HTERT RPE-1 (cell line): Measurements from ENCODE around the gene KMT2C.
"Not testable (repeated sequence)": the region's sequence is repeated elsewhere in the genome, so short reads cannot be mapped to it uniquely, and the experiment has no call there.

Experiments used
- in situ Hi-C: fragments of 300-500 bp; cut with MboI; formaldehyde crosslinking; loops from 4 replicates; pipeline ENCODE4 v1.14.3; 2020; ENCODE audit warnings: low sequenced_read_pairs

Gene KMT2C

GRCh38 chr7:152363798-152364197 is 72.0 kb downstream of the KMT2C start:
- in situ Hi-C loops: no loop called here

GRCh38 chr7:152362128-152362926 is 73.5 kb downstream of the KMT2C start:
- in situ Hi-C loops: no loop called here

DNA sequence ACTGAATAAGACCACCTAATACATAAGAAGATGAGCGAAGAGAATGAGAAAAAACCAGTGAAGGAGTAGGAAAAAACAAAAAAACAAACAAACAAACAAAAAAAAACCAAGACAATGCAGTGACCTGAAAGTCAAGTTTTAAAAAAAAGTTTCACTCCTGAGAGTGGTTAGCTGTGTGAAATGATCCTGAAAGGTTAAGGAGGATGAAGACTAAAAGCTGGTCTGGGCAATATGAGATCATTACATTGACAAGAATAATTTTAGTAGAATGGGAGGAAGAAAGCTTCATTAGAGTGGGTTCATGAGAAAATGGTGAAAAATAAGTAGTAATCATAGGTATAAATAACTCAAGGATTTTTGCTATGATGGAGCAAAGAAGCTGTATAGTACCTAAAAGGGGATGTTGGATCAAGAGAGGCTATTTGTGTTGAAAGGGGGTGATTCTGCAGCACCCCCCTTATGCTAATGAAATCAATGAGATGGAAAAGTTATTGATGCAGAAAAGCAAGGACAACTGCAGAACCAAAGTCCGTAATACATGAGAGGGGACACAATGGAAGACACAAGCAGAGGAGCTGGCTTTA is 80.2 kb downstream of the KMT2C start:
- in situ Hi-C loops: no loop called here

GRCh38 chr7:152354061-152354460 is 81.7 kb downstream of the KMT2C start:
- in situ Hi-C loops: no loop called here

GRCh38 chr7:152353281-152353680 is 82.5 kb downstream of the KMT2C start:
- in situ Hi-C loops: not testable (repeated sequence)

DNA sequence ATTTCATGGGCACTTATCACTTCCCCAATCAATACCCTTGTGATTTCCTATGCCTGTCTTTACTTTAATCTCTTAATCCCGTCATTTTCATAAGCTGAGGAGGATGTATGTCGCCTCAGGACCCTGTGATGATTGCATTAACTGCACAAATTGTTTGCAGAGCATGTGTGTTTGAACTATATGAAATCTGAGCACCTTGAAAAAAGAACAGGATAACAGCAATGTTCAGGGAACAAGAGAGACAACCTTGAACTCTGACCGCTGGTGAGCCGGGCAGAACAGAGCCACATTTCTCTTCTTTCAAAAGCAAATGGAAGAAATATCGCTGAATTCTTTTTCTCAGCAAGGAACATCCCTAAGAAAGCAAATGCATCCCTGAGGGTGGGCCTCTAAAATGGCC is 84.1 kb downstream of the KMT2C start:
- in situ Hi-C loops: not testable (repeated sequence)

GRCh38 chr7:152351168-152351567 is 84.6 kb downstream of the KMT2C start:
- in situ Hi-C loops: no loop called here

DNA sequence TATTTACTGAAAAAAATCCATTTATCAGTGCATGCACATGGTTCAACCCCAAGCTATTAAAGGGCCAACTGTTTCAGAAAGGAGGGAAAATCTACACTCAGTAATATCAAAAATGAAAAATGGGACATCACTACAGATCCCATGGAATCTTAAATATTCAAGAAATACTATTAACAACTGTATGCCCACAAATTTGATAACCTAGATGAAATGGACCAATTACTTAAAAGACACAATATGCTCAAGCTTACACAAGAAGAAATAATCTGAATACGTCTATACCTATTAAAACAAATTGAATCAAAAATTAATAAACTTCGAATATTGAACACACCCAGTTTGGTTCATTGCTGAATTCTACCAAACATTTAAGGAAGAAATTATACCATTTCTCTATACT is 87.9 kb downstream of the KMT2C start:
- in situ Hi-C loops: no loop called here

- in situ Hi-C loops: no loop called here
Measured at GRCh38 chr7:152344253-152344652, 91.5 kb downstream of the KMT2C start.

GRCh38 chr7:152342796-152343195 is 93.0 kb downstream of the KMT2C start:
- in situ Hi-C loops: no loop called here

DNA sequence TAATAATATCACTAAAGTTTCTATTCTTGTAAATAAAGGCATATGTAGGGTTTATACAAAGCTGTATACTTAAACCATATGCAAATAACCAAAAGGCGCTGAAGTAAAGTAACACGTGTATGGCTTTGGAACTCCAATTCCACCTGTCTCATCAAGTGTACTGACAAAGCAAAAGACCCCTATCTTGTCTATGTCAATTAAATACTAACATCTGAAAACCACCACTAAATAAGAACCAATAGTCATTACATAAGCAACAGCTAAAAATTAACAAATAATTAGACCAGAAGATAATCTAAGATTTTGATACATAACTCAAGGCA is 93.9 kb downstream of the KMT2C start:
- in situ Hi-C loops: no loop called here

DNA sequence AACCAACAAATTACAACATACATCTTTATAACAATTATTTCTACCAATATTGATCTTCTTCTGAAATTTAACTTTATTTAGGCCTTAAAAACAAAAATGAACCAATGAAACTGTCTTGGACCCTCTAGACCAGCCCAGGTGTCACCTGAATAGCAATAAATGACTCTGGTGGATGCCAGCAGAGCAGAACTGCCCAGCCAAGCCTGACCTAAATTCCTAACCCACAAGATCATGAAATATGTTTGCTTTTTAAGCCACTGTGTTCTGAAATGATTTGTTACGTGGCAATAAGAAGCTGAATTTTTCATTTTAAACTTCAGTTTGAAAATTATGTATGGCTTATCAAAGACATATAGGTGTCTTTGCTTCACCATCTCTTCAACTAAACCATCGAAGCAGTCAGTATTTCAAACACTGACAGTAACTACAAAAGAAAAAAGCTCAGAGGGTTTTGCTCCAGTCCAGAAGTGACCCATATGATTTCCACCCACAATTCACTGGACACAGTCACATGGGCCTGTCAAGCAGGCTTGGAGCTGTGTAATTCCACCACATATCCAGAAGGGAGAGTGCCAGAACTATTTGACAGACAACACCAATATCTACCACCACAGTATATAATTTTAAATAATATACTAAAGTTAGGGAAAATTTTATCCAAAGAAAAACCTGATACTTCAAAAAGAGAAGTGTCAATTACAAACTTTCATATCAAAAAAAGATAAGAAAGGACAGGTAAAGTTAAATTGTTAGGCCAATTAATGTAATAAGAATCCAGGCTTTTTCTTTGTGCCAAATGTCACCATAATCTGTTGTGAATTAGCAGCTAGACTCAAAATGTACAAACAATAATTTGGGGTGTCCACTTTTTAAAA is 94.5 kb downstream of the KMT2C start:
- in situ Hi-C loops: no loop called here

DNA sequence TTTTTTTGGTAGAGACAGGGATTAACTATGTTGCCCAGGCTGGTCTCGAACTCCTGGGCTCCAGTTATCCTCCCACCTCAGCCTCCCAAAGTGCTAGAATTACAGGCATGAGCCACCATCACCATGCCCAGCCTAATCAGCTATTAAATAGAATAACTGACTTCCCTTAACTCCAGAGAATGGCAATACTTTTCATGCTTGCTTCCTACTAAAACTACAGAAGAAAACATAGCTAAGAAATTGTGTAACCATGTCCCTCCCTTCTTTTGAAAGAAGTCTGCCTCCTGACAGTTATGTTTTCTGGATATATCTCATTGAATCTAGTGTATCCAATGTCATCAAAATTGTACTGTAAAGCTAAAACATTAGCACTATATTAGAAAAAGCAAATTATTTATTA is 95.6 kb downstream of the KMT2C start:
- in situ Hi-C loops: no loop called here

DNA sequence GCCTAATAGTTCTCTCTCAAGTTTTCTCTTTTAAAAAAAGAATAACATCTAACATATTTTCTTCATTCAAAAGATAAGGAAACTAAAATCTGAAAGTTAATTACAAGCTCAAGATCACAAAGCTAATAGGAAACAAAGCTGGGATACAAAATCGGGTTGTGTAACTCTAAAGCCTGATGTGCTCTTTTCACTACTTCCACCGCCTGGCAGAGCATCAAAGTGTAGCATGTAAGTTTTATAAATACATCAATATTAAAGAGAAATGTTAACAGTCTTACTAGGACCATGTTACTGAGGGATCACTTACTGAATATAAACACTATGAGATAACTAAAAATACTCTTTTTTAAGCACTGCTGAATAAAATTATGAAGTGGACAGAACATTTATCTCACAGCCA is 97.2 kb downstream of the KMT2C start:
- in situ Hi-C loops: no loop called here

DNA sequence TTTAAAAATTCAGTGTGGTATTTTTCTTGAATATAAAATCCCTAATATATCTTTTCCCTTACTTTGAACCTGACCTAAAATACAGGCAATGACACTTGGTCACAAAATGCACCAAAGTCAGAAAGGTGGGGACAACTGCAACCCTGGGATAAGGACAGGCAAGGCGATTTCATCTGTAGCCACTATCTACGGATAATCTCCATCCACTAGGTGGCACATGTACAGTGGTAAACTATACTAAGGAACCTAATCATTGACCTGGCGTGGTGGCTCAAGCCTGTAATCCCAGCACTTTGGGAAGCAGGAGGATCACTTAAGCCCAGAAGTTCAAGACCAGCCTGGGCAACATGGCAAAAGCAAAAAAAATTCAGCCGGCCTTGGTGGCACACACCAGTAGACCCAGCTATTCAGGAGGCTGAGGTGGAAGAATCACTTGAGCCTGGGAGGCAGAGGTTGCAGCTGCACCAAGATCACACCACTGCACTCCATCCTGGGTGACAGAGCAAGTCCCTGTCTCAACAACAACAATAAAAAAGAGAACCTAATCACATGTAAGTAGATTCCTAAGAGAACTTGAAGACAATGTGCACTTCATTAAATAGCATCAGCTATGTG is 98.9 kb downstream of the KMT2C start:
- in situ Hi-C loops: no loop called here

GRCh38 chr7:152335900-152336571 is 99.8 kb downstream of the KMT2C start:
- in situ Hi-C loops: no loop called here

- in situ Hi-C loops: no loop called here
Measured at GRCh38 chr7:152333134-152333533, 102.7 kb downstream of the KMT2C start.

DNA sequence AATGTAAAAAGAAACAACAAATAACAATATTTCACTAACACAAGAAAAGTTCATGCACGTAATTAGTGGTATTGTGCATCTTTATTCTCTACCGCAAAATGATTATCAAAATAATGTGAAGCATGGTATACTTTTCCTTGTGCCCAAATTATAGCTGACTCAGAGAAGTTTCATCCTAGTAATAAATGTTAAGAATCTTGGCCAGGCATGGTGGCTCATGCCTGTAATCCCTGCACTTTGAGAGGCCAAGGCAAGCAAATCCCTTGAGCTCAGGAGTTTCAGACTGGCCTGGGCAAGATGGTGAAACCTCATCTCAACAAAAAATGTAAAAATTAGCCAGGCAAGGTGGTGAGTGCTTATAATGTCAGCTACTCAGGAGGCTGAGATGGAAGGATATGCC is 105.0 kb downstream of the KMT2C start:
- in situ Hi-C loops: no loop called here

- in situ Hi-C loops: no loop called here
Measured at GRCh38 chr7:152329469-152329868, 106.3 kb downstream of the KMT2C start.

GRCh38 chr7:152328234-152328633 is 107.6 kb downstream of the KMT2C start:
- in situ Hi-C loops: no loop called here

DNA sequence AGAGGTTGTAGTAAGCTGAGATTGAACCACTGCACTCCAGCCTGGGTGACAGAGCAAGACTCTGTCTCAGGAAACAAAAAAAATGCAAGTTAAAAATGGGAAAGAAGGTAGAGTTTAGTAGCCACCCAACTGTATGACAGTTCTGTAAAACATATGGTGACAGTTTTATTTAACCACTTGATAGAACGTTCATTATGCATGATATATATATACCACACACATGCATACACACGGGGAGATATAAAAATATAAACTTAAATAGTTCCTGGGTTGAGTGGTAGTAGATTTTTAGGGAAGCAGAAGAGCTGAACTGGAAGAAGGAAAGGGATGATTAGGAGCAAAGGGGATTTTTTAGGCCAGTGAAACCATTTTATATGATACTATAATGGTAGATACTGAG is 120.0 kb downstream of the KMT2C start:
- in situ Hi-C loops: no loop called here
